SK-N-SH (cell line): Measurements from ENCODE around the gene ATF2. TPM values are rescaled to one million over a fixed set of nuclear protein-coding genes. Genes with fewer than 3 reads are reported as not detected.
"Not testable (repeated sequence)": the region's sequence is repeated elsewhere in the genome, so short reads cannot be mapped to it uniquely, and the experiment has no call there.

ENCODE experiments used
- CTCF ChIA-PET: fragments of 300-600, 350-600 bp; formaldehyde crosslinking; extraction: SDS; loops from one replicate; lab custom pipeline; 2021; lab: Yijun Ruan, JAX
- POLR2A ChIA-PET: fragments of 350-600 bp; sonication (Branson Sonifier 250); formaldehyde crosslinking; extraction: SDS; loops from one replicate; lab custom pipeline; 2020; ENCODE audit warnings: antibody characterized with exemption, inconsistent platforms; lab: Yijun Ruan, JAX
- DNase-seq: peaks from one replicate; pipeline ENCODE4 v3.0.0; 2012
- H2AFZ ChIP-seq: fragments of 200-600 bp; sonication (generic); 2 replicates; pipeline ENCODE4 v1.8.1; 2016; ENCODE audit warnings: antibody characterized with exemption, mild to moderate bottlenecking, low read depth
- H3F3A ChIP-seq: fragments of 200-600 bp; sonication (generic); replicated peaks from 2 replicates; pipeline ENCODE3; 2016; ENCODE audit warnings: antibody characterized with exemption, mild to moderate bottlenecking; ENCODE audit not compliant: insufficient read depth
- H3K27ac ChIP-seq, 2 experiments: fragments of 200-500 bp in 1 of 2; fragments of 200-600 bp in 1 of 2; sonication (Bioruptor generic) in 1 of 2; sonication (generic), shearing (Covaris generic) in 1 of 2; 2 replicates each; pipeline versions ENCODE4 v1.5.1 to v1.6.1; 2014 to 2016; ENCODE audit warnings: low read depth in 2 of 2, inconsistent platforms in 1 of 2, low read length in 1 of 2, mild to moderate bottlenecking in 1 of 2, mixed read lengths in 1 of 2
- H3K27me3 ChIP-seq: fragments of 200-600 bp; sonication (generic), shearing (Covaris generic); 2 replicates; pipeline ENCODE4 v1.6.1; 2016; ENCODE audit warnings: mixed run types; ENCODE audit not compliant: insufficient read depth
- H3K36me3 ChIP-seq, 2 experiments: fragments of 200-500 bp in 1 of 2; fragments of 200-600 bp in 1 of 2; sonication (Bioruptor generic) in 1 of 2; sonication (generic) in 1 of 2; replicated peaks in 1 of 2; 2 replicates each; pipeline versions ENCODE3 to v1.5.1; 2014 to 2016; ENCODE audit warnings: low read length in 1 of 2, mild to moderate bottlenecking in 1 of 2; ENCODE audit not compliant: insufficient read depth in 2 of 2, control insufficient read depth in 1 of 2
- H3K4me1 ChIP-seq, 2 experiments: fragments of 200-500 bp in 1 of 2; fragments of 200-600 bp in 1 of 2; sonication (Bioruptor generic) in 1 of 2; sonication (generic), shearing (Covaris generic) in 1 of 2; 2 replicates each; pipeline versions ENCODE4 v1.5.1 to v1.6.1; 2014 to 2016; ENCODE audit warnings: low read depth in 1 of 2, low read length in 1 of 2, mixed run types in 1 of 2; ENCODE audit not compliant: insufficient read depth in 2 of 2, control insufficient read depth in 1 of 2
- H3K4me2 ChIP-seq: fragments of 200-600 bp; sonication (generic), shearing (Covaris generic); 2 replicates; pipeline ENCODE4 v1.6.1; 2017; ENCODE audit warnings: mixed run types
- H3K4me3 ChIP-seq, 2 experiments: fragments of 200-500 bp in 1 of 2; fragments of 200-600 bp in 1 of 2; sonication (Bioruptor generic) in 1 of 2; sonication (generic), shearing (Covaris generic) in 1 of 2; 2 replicates each; pipeline versions ENCODE4 v1.5.1 to v1.8.1; 2014 to 2016; ENCODE audit warnings: low read depth in 2 of 2, inconsistent platforms in 1 of 2, low read length in 1 of 2, mild to moderate bottlenecking in 1 of 2, mixed read lengths in 1 of 2, moderate library complexity in 1 of 2
- H3K79me2 ChIP-seq: fragments of 200-600 bp; sonication (generic); 2 replicates; pipeline ENCODE4 v1.8.1; 2017; ENCODE audit warnings: mild to moderate bottlenecking; ENCODE audit not compliant: insufficient read depth
- H3K9ac ChIP-seq: fragments of 200-600 bp; sonication (generic); 2 replicates; pipeline ENCODE4 v1.6.1; 2017; ENCODE audit warnings: mixed run types
- H3K9me2 ChIP-seq: fragments of 200-600 bp; sonication (generic); 2 replicates; pipeline ENCODE4 v1.6.1; 2017; ENCODE audit warnings: mixed run types
- H3K9me3 ChIP-seq: fragments of 200-600 bp; sonication (generic); 2 replicates; pipeline ENCODE4 v1.6.1; 2017; ENCODE audit warnings: mixed run types, mild to moderate bottlenecking, moderate library complexity
- H4K20me1 ChIP-seq: fragments of 200-600 bp; sonication (generic); 2 replicates; pipeline ENCODE4 v1.6.1; 2017; ENCODE audit warnings: mild to moderate bottlenecking, mixed run types; ENCODE audit not compliant: insufficient read depth
- CTCF ChIP-seq: fragments of 200-600 bp; sonication (generic); IDR thresholded peaks from 2 replicates; pipeline ENCODE4 v1.6.1; 2017; ENCODE audit warnings: antibody characterized with exemption, mild to moderate bottlenecking, moderate library complexity
- ELF1 ChIP-seq: IDR thresholded peaks from 2 replicates; pipeline ENCODE4 v1.4.0; 2012
- FOXM1 ChIP-seq: IDR thresholded peaks from 2 replicates; pipeline ENCODE4 v1.4.0; 2012; ENCODE audit warnings: low read depth, mild to moderate bottlenecking
- GATA2 ChIP-seq: sonication (generic); formaldehyde crosslinking; IDR thresholded peaks from 2 replicates; pipeline ENCODE4 v1.5.0; 2020; ENCODE audit warnings: mild to moderate bottlenecking, missing genetic modification reagents
- MXI1 ChIP-seq: IDR thresholded peaks from 2 replicates; pipeline ENCODE4 v1.6.1; 2012; ENCODE audit warnings: mild to moderate bottlenecking, low read depth, low read length, improper control_type of control experiment
- NFIC ChIP-seq: IDR thresholded peaks from 2 replicates; pipeline ENCODE4 v1.4.0; 2012; ENCODE audit warnings: borderline replicate concordance
- NRF1 ChIP-seq: IDR thresholded peaks from 2 replicates; pipeline ENCODE4 v1.6.1; 2012; ENCODE audit warnings: low read depth, mild to moderate bottlenecking, low read length
- RAD21 ChIP-seq: IDR thresholded peaks from 2 replicates; pipeline ENCODE4 v1.6.1; 2012; ENCODE audit warnings: mild to moderate bottlenecking, low read length
- RXRA ChIP-seq: IDR thresholded peaks from 2 replicates; pipeline ENCODE4 v1.4.0; 2012; ENCODE audit warnings: low read depth, mild to moderate bottlenecking, borderline replicate concordance
- SMC3 ChIP-seq: IDR thresholded peaks from 2 replicates; pipeline ENCODE4 v1.6.1; 2012; ENCODE audit warnings: low read depth, low read length, improper control_type of control experiment
- WGBS: methylation state at CpG from one replicate; pipeline ENCODE4 v1.1.6; 2017; ENCODE audit warnings: low lambda C conversion rate; 5-methylcytosine and 5-hydroxymethylcytosine counted together
- polyA plus RNA-seq, 3 experiments: library from polyadenylated mRNA; depleted of rRNA; stranded (reverse); fragments of >200 nt; gene quantifications; 2 replicates each; pipeline ENCODE4 v1.2.3, GENCODE V29; 2012
- TF ChIP-seq, protein P1 (sequence below): IDR thresholded peaks from 2 replicates; pipeline ENCODE4 v1.4.0; 2012; ENCODE audit warnings: low read depth, borderline replicate concordance

Gene ATF2
- polyA plus RNA-seq, 1 of the 3 experiments (the other 2 are of a cell fraction), result 19.0 TPM

DNA sequence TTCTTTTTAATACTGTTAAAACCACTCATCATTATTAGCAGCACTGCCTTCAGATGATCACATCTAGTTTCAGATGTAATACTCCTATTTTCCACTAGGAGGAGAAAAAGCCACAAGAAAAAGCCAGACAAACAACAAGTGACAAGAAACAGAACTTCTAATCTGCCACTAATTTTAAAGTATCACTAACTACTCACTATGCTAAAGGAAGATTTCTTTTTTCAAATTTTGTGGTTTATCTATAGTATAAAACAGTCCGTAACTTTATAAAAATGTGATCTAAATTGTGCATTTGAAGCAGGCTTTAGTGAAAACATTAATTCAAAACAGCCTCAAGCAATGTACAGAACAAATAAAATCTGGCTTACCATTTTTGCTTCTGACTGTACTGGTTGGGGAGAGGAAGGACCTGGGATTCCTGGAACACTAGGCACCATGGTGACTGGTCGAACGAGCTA is 56.8 kb downstream of the ATF2 start:
- Histone ChIP-seq H4K20me1 (no peaks in the 10 kb centered on the region), H3K4me1 (peaks cover 0 to 5% of the 10 kb centered on the region in 2 experiments; a peak in 2 of 4 replicates), H3K9ac (no peak overlapping the region), H3K27me3 (no peaks in the 10 kb centered on the region), H3K27ac (peak overlapping the region; percentile 30 to 62; a peak in 3 of 4 replicates), H2AFZ (no peak overlapping the region), H3K79me2 (peaks cover 25% of the 10 kb centered on the region; the same call in 1 of the 2 replicates), H3K4me2 (no peak overlapping the region), H3K36me3 (peaks cover 59 to 64% of the 10 kb centered on the region in 2 experiments), H3K9me2 (no peaks in the 10 kb centered on the region), H3K9me3 (no peaks in the 10 kb centered on the region), H3K4me3 (no peak overlapping the region; a peak in 1 of 4 replicates), H3F3A (peaks cover 52% of the 10 kb centered on the region)
- WGBS, result 55% methylated on average over 3 of the region's 3 CpGs
- CTCF ChIA-PET, result interaction anchor here (0.5 to 3.0 kb wide), 15 partner anchors 10 to 411 kb away, joined by 3 to 16 read pairs (median 4); no protein-coding TSS in a partner anchor
- POLR2A ChIA-PET, result no interaction called here
- peak; percentile 53 for TF ChIP-seq SMC3
- no peak for TF ChIP-seq NRF1
- no peak for TF ChIP-seq NFIC
- TF ChIP-seq ELF1, result no peak
- 0 out of 2 replicates have a peak, but pooled peaks have one; percentile 16 for TF ChIP-seq MXI1
- TF ChIP-seq CTCF, result peak; percentile 76
- TF ChIP-seq RXRA, result no peak
- TF ChIP-seq RAD21, result peak; percentile 75
- TF ChIP-seq, protein P1, sequence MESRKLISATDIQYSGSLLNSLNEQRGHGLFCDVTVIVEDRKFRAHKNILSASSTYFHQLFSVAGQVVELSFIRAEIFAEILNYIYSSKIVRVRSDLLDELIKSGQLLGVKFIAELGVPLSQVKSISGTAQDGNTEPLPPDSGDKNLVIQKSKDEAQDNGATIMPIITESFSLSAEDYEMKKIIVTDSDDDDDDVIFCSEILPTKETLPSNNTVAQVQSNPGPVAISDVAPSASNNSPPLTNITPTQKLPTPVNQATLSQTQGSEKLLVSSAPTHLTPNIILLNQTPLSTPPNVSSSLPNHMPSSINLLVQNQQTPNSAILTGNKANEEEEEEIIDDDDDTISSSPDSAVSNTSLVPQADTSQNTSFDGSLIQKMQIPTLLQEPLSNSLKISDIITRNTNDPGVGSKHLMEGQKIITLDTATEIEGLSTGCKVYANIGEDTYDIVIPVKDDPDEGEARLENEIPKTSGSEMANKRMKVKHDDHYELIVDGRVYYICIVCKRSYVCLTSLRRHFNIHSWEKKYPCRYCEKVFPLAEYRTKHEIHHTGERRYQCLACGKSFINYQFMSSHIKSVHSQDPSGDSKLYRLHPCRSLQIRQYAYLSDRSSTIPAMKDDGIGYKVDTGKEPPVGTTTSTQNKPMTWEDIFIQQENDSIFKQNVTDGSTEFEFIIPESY, result no peak
- no peak for TF ChIP-seq GATA2 (CRISPR knock-in tag)
- TF ChIP-seq FOXM1, result no peak
- DNase-seq, result peak; percentile 51

DNA sequence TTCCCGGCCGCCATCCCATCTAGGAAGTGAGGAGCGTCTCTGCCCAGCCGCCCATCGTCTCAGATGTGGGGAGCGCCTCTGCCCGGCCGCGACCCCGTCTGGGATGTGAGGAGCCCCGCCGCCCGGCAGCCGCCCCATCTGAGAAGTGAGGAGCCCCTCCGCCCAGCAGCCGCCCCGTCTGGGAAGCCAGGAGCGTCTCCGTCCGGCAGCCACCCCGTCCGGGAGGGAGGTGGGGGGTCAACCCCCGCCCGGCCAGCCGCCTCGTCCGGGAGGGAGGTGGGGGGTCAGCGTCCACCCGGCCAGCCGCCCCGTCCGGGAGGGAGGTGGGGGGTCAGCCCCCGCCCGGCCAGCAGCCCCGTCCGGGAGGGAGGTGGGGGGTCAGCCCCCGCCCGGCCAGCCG is 59.9 kb downstream of the ATF2 start:
- H3K27ac ChIP-seq, H3K9me2 ChIP-seq, POLR2A ChIA-PET, H3K27me3 ChIP-seq, H3K9me3 ChIP-seq, H2AFZ ChIP-seq, DNase-seq, H3K4me2 ChIP-seq, H3K9ac ChIP-seq, H3K4me1 ChIP-seq, H4K20me1 ChIP-seq, CTCF ChIA-PET, H3K4me3 ChIP-seq: not testable (repeated sequence)
- peaks cover 47 to 59% of the 10 kb centered on the region in 2 experiments for H3K36me3 ChIP-seq
- WGBS, result 100% methylated on average over 3 of the region's 39 CpGs
- peaks cover 34% of the 10 kb centered on the region for H3F3A ChIP-seq
- H3K79me2 ChIP-seq, result peaks cover 23% of the 10 kb centered on the region; the same call in 1 of the 2 replicates
